Measurements from ENCODE around the gene PSTPIP2. TPM values are rescaled to one million over a fixed set of nuclear protein-coding genes. Genes with fewer than 3 reads are reported as not detected.

PSTPIP2 gene
- total and polyA plus RNA-seq, 2 of the 8 experiments (the other 6 are each of a cell fraction or from before 2014, with no cell fraction given): 1.8 to 2.4 TPM

DNA sequence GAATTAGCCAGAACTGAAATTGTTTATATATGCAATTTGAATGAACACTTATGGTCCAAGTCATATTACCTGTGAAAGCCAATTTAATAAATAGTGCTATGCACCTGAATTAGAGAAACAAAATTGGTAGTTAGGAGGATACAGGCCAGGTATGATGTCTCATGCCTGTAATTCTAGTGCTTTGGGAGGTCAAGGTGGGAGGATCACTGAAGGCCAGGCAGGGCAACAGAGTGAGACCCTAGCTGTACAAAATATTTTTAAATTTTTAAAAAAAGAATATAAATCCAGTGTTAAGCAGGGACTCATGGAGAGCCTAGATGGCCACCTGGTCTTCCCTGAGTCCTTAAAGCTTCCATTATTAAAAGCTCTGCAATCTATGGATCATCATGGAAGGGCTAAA is 7.3 kb upstream of the PSTPIP2 start:
- no peak overlapping the region for H2BK20ac ChIP-seq (ENCODE audit: low read length)
- TF ChIP-seq BRCA1 (IDR thresholded peaks at IDR 0.05; ENCODE audit: low read depth, low read length) (no peak), SIX5 (IDR thresholded peaks at IDR 0.05; ENCODE audit: low read depth, low read length) (no peak), HDAC2 (IDR thresholded peaks at IDR 0.05; ENCODE audit: borderline replicate concordance in 1 of 2, low read depth in 2 of 2, low read length in 2 of 2) (no peak), SUZ12 (IDR thresholded peaks at IDR 0.05; ENCODE audit: low read length) (no peak), POLR2AphosphoS5 (IDR thresholded peaks at IDR 0.05; ENCODE audit: low read depth, low read length) (no peak), SIRT6 (IDR thresholded peaks at IDR 0.05; ENCODE audit: low read length) (no peak)
- TF ChIP-seq, protein P1, sequence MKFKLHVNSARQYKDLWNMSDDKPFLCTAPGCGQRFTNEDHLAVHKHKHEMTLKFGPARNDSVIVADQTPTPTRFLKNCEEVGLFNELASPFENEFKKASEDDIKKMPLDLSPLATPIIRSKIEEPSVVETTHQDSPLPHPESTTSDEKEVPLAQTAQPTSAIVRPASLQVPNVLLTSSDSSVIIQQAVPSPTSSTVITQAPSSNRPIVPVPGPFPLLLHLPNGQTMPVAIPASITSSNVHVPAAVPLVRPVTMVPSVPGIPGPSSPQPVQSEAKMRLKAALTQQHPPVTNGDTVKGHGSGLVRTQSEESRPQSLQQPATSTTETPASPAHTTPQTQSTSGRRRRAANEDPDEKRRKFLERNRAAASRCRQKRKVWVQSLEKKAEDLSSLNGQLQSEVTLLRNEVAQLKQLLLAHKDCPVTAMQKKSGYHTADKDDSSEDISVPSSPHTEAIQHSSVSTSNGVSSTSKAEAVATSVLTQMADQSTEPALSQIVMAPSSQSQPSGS (IDR thresholded peaks at IDR 0.05; ENCODE audit: low read length): no peak
- POLR2A ChIA-PET (ENCODE audit: partially characterized antibody): interaction anchor here (0.6 to 2.4 kb wide), 5 partner anchors 10 to 24 kb away, joined by 3 to 8 read pairs (median 5); partner anchors contain the start of gene ATP5F1A
- H2AFZ ChIP-seq (ENCODE audit: low read length): no peak overlapping the region
- no peak overlapping the region for H2AK5ac ChIP-seq (ENCODE audit: low read depth, low read length)
- H4K91ac ChIP-seq (replicated peaks; ENCODE audit: insufficient read length, low read length): no peak overlapping the region
- H2BK120ac ChIP-seq (replicated peaks; ENCODE audit: low read depth, low read length): no peak overlapping the region
- H2BK12ac ChIP-seq (ENCODE audit: low read depth, low read length): no peak overlapping the region
- no peak overlapping the region for H3K4me3 ChIP-seq (ENCODE audit: extremely low read depth in 1 of 4, insufficient read depth in 2 of 4, low read depth in 3 of 4, low read length in 4 of 4)
- no peaks in the 10 kb centered on the region for H3K27me3 ChIP-seq (replicated peaks in 1 of 4; ENCODE audit: control insufficient read depth in 3 of 4, extremely low read depth in 1 of 4, insufficient read depth in 3 of 4, low read length in 3 of 4)
- H2BK15ac ChIP-seq (ENCODE audit: low read length): no peak overlapping the region
- DNase-seq (ENCODE audit: low read depth in 1 of 2, low spot score in 2 of 2): no peak
- H3K79me1 ChIP-seq (ENCODE audit: low read depth, low read length): no peaks in the 10 kb centered on the region
- no peaks in the 10 kb centered on the region for H3K9me3 ChIP-seq (ENCODE audit: insufficient read depth in 2 of 2, low read depth in 1 of 2, low read length in 1 of 2)
- no peak overlapping the region for H3K14ac ChIP-seq (ENCODE audit: insufficient read length)
- H3K4me2 ChIP-seq (ENCODE audit: insufficient read depth in 1 of 2, low read depth in 2 of 2, low read length in 2 of 2): no peak overlapping the region
- peaks cover 2 to 64% (median 35%) of the 10 kb centered on the region in 4 experiments; a peak in 7 of 8 replicates for H3K36me3 ChIP-seq (ENCODE audit: control insufficient read depth in 2 of 4, insufficient read depth in 4 of 4, low read length in 3 of 4)
- CTCF ChIA-PET (ENCODE audit: partially characterized antibody): interaction anchor here (1.1 kb wide), 1 partner anchor 421 kb away, joined by 3 read pairs; no protein-coding TSS in a partner anchor
- H3K23ac ChIP-seq (ENCODE audit: insufficient read length): no peak overlapping the region
- H4K20me1 ChIP-seq (replicated peaks in 1 of 2; ENCODE audit: control insufficient read depth in 1 of 2, insufficient read depth in 2 of 2, low read length in 2 of 2): peaks cover 0 to 2% of the 10 kb centered on the region in 2 experiments
- FAIRE-seq: no peak
- H3K18ac ChIP-seq (ENCODE audit: extremely low read depth, low read length): no peak overlapping the region
- H3K4me1 ChIP-seq (replicated peaks in 1 of 4; ENCODE audit: control insufficient read depth in 3 of 4, insufficient read depth in 4 of 4, low read length in 3 of 4): no peaks in the 10 kb centered on the region
- H3K56ac ChIP-seq (replicated peaks; ENCODE audit: insufficient read length, low read depth, low read length): no peak overlapping the region
- H2BK5ac ChIP-seq (ENCODE audit: low read depth, low read length): no peak overlapping the region
- H3K9ac ChIP-seq (replicated peaks in 1 of 4; ENCODE audit: extremely low read depth in 1 of 4, low read depth in 3 of 4, low read length in 3 of 4): no peak overlapping the region
- no peaks in the 10 kb centered on the region for H3K23me2 ChIP-seq (ENCODE audit: low read depth, low read length)
- H3K79me2 ChIP-seq (ENCODE audit: control insufficient read depth in 1 of 2, insufficient read depth in 2 of 2, low read length in 2 of 2): no peaks in the 10 kb centered on the region
- no peak overlapping the region for H3K27ac ChIP-seq (ENCODE audit: low read depth, low read length)
- H4K5ac ChIP-seq (ENCODE audit: insufficient read length, low read depth, low read length): no peak overlapping the region
- H3K4ac ChIP-seq (replicated peaks; ENCODE audit: insufficient read length, low read depth, low read length): no peak overlapping the region
- H4K8ac ChIP-seq (ENCODE audit: extremely low read depth, insufficient read depth, low read length): no peak overlapping the region
